Measurements from ENCODE around the gene SPEG. TPM values are rescaled to one million over a fixed set of nuclear protein-coding genes. Genes with fewer than 3 reads are reported as not detected.

SPEG gene
- polyA plus RNA-seq (2012; ENCODE audit: insufficient read depth, insufficient read length, low read depth) = 269 TPM

DNA sequence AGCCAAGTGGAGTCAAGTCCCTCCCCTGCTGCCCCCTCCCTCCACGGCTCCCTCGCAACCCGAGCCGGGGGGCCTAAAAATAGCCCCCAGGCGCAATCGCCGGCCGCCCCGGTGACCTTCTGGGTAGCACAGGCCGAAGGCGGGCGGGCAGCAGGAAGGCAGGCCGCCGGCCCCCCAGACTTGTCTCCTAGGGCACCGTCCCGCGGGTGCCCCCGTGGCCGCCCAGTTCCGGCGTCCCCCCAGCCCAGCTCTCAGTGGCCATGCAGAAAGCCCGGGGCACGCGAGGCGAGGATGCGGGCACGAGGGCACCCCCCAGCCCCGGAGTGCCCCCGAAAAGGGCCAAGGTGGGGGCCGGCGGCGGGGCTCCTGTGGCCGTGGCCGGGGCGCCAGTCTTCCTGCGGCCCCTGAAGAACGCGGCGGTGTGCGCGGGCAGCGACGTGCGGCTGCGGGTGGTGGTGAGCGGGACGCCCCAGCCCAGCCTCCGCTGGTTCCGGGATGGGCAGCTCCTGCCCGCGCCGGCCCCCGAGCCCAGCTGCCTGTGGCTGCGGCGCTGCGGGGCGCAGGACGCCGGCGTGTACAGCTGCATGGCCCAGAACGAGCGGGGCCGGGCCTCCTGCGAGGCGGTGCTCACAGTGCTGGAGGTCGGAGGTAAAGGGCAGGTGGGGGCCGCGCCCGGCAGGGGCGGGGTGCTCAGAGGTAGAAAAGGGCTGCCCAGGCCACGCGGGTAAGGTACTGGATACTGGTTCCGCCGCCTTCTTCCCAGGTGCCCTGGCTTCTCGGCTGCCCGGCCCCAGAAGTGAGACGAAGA lies at the start of gene SPEG:
Gene SPEG (plus strand): TSS at position 126 of the 808 bp plus-strand sequence. CDS start 135 bp downstream, at position 261.
- Histone ChIP-seq H3K4me1 (peaks cover 13% of the 10 kb centered on the region), H3K9me3 (no peaks in the 10 kb centered on the region), H3K27me3 (no peaks in the 10 kb centered on the region), H3K4me3 (ENCODE audit: low read depth, low read length) (no peak within 1 kb of the TSS), H3K36me3 (no peaks in the 10 kb centered on the region)
- TF ChIP-seq, protein P1, sequence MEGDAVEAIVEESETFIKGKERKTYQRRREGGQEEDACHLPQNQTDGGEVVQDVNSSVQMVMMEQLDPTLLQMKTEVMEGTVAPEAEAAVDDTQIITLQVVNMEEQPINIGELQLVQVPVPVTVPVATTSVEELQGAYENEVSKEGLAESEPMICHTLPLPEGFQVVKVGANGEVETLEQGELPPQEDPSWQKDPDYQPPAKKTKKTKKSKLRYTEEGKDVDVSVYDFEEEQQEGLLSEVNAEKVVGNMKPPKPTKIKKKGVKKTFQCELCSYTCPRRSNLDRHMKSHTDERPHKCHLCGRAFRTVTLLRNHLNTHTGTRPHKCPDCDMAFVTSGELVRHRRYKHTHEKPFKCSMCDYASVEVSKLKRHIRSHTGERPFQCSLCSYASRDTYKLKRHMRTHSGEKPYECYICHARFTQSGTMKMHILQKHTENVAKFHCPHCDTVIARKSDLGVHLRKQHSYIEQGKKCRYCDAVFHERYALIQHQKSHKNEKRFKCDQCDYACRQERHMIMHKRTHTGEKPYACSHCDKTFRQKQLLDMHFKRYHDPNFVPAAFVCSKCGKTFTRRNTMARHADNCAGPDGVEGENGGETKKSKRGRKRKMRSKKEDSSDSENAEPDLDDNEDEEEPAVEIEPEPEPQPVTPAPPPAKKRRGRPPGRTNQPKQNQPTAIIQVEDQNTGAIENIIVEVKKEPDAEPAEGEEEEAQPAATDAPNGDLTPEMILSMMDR (IDR thresholded peaks at IDR 0.05; ENCODE audit: low read depth, low read length) = no peak
- no peak for DNase-seq

DNA sequence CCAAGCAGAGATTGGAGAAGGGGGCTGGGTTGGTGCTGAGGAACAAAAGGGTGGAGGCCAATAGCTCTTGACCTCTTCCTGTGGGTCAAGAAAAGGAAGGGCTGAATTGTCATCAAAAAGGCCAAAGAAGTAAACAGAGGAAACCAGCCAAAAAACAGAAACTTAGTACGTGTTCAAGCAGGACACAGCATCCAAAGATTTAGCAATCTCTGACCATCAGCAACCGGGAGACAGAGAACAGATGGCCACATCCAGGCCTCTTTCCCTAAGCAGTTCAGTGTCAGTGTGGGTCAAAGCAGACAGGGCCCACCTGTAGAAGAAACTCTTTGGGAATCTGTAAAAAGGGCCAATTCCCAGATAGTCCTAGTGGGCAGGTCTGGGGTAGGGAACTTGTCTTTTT lies 49.8 kb upstream of the SPEG start:
- Histone ChIP-seq H3K27me3 (no peaks in the 10 kb centered on the region), H3K4me1 (no peaks in the 10 kb centered on the region), H3K9me3 (no peaks in the 10 kb centered on the region; the same call in 1 of the 2 replicates), H3K4me3 (ENCODE audit: low read depth, low read length) (no peak overlapping the region), H3K36me3 (peaks cover 13% of the 10 kb centered on the region)
- TF ChIP-seq, protein P1 (IDR thresholded peaks at IDR 0.05; ENCODE audit: low read depth, low read length) = no peak
- no peak for DNase-seq

DNA sequence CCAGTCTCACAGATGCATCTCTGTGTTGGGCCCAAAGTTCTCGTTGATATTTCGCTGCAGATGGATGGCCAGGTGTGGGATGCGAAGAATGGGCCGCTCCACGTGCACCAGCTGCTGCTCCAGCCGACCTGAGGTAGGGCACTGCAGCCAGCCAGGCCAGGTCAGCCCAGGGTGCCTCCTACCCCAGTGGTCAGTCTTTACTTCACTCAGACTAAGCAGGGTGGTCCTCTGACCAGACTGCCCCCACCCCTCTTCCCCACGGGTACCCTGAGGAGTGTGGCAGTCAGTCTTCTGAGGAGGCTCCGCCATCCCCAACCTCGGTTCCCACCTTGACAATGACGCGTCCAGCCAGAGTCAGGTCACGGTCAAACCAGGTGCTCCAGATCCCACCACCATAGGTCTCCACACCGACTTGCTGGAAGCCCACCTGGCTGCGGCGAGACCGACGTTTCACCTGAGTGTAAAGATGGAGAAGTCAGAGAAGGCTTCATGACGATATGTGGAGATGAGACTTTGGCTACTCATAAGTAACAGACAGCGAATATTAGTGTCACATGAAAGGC lies 48.6 kb upstream of the SPEG start:
- Histone ChIP-seq H3K9me3 (no peaks in the 10 kb centered on the region), H3K27me3 (no peaks in the 10 kb centered on the region), H3K4me3 (ENCODE audit: low read depth, low read length) (no peak overlapping the region), H3K4me1 (no peaks in the 10 kb centered on the region), H3K36me3 (peaks cover 11% of the 10 kb centered on the region)
- no peak for DNase-seq
- TF ChIP-seq, protein P1 (IDR thresholded peaks at IDR 0.05; ENCODE audit: low read depth, low read length) = no peak

DNA sequence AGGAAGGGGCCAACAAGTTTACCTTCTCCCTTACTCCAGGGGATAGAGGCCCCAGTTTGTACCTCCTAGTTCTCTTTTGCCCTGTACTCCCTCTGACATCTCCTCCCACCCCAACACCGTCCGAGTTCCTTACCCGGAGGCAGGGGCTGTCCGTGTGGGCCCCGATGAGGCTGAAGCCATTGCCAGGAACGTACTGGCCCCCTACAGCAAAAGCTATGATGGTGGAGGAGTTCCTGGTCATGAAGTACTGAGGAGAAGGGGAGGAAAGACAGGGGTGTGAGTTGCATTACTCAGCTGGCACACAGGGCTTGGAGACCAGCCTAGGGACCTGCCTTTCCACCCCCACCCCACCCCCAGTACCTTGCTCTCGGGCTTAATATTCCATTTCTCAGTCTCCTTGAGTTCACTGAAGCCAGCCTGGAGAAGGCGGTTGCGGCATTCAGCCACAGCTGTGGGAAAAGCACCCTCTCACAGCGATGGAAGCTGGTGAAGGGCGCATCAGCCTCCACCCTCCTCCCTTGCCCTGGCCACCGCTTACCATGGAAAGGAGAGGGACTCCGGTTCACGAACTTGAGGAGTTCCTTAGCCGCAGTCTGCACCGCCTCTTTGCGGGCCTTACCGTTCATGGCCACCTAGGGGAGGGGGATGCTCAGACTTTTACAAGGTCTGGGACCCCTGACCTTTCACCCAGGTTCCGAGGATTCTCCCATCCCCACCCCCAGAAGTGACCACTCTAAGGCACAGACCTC lies 47.9 kb upstream of the SPEG start:
- Histone ChIP-seq H3K4me1 (no peaks in the 10 kb centered on the region), H3K4me3 (ENCODE audit: low read depth, low read length) (peak overlapping the region; percentile 84), H3K36me3 (peaks cover 9% of the 10 kb centered on the region), H3K9me3 (no peaks in the 10 kb centered on the region), H3K27me3 (no peaks in the 10 kb centered on the region)
- DNase-seq = no peak
- TF ChIP-seq, protein P1 (IDR thresholded peaks at IDR 0.05; ENCODE audit: low read depth, low read length) = no peak

DNA sequence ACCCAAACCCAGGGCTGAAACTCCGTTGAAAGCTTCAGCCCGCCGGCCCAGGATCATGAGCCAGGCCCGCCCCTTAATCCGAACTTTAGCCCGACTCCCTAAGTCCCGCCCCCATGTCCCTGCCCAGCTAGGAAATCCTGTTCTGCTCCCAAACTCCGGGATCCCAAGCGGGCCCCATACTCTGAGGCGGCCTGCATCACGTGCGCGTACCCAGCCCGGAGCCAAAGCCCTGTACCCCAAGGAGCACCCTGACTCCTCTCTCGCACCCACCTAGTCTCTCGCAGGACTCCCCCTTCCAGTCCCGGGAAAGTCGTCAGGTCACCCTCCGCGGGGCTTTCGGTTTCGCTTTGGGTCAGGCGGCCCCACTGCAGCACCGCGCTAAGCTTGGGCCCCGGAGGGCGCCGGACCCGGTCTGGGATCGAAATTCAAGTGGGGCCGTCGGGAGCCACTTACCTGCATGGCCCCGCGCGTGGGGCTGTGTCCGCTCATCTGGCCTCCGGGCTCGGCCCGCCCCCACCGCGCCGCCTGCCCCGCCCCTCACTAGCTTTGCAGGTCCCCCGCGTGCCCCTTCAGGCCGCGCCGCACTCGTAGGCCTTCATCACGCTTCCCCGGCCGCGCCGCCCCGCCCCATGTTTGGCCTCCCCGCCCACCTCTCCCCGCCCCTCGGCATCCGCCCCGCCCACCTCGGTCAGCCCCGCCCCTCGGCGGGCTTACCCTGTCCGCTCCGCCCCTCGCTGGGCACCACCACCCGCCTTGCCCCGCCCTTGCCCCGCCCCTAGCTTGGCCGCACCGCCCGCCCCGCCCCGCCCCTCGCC lies 47.1 kb upstream of the SPEG start, which contains the start of gene DNPEP:
Gene DNPEP (minus strand): TSS at position 607 of the 815 bp plus-strand sequence. CDS start 118 bp downstream, at position 489.
- Histone ChIP-seq H3K27me3 (no peaks in the 10 kb centered on the region), H3K9me3 (no peaks in the 10 kb centered on the region), H3K4me3 (ENCODE audit: low read depth, low read length) (peak within 1 kb of the TSS; percentile 84), H3K36me3 (peaks cover 9% of the 10 kb centered on the region), H3K4me1 (no peaks in the 10 kb centered on the region)
- DNase-seq = peak; percentile 97
- TF ChIP-seq, protein P1 (IDR thresholded peaks at IDR 0.05; ENCODE audit: low read depth, low read length) = no peak

Data from BE2C (cell line).